Adrenal gland (tissue), 12 donors: ENCODE data around the gene HM13. TPM values are rescaled to one million over a fixed set of nuclear protein-coding genes. Genes with fewer than 3 reads are reported as not detected.
A peak's percentile ranks its signal among the peaks of the same experiment; 100 is the strongest.
"Not testable (repeated sequence)": the region's sequence is repeated elsewhere in the genome, so short reads cannot be mapped to it uniquely, and the experiment has no call there.

Experiments
- DNase-seq, 7 donors: peaks; one replicate each; pipeline ENCODE4 v3.0.0-alpha.2; 2019 to 2020
- H3K27ac ChIP-seq, 5 donors: fragments of 200-600 bp; sonication (generic) in 4 of 5; 1 replicate in 3 of 5; 2 replicates in 2 of 5; pipeline versions ENCODE4 v1.5.1 to v1.8.0; 2016 to 2020; ENCODE audit warnings: mild to moderate bottlenecking in 1 of 5
- H3K27me3 ChIP-seq: fragments of 200-600 bp; 2 replicates; pipeline ENCODE4 v1.8.0; 2021
- H3K36me3 ChIP-seq, 2 donors: fragments of 200-600 bp; replicated peaks in 1 of 2; 1 replicate in 1 of 2; 2 replicates in 1 of 2; pipeline versions ENCODE4 v1.5.1 to v1.8.0; 2018 to 2022
- H3K4me1 ChIP-seq, 2 donors: fragments of 200-600 bp; replicated peaks in 1 of 2; 1 replicate in 1 of 2; 2 replicates in 1 of 2; pipeline versions ENCODE4 v1.5.1 to v1.8.0; 2018 to 2021
- H3K4me3 ChIP-seq, 4 donors: fragments of 200-600 bp; sonication (generic) in 3 of 4; one replicate each; pipeline ENCODE4 v1.5.1; 2016 to 2018
- H3K9me3 ChIP-seq, 3 donors: fragments of 200-600 bp; sonication (generic) in 1 of 3; replicated peaks in 1 of 3; 1 replicate in 2 of 3; 2 replicates in 1 of 3; pipeline versions ENCODE4 v1.5.1 to v1.8.0; 2016 to 2021
- CTCF ChIP-seq, 6 experiments: fragments of 450-650 bp in 4 of 6; fragments of 200-600 bp in 2 of 6; sonication (generic) in 1 of 6; IDR thresholded peaks; 1 replicate in 5 of 6; 2 replicates in 1 of 6; pipeline versions ENCODE4 v1.5.1 to v1.8.0; 2016 to 2021; ENCODE audit warnings: antibody characterized with exemption in 6 of 6, mild to moderate bottlenecking in 2 of 6, moderate library complexity in 1 of 6
- POLR2A ChIP-seq, 2 donors: fragments of 450-650 bp; IDR thresholded peaks; one replicate each; pipeline ENCODE4 v1.6.1; 2017; ENCODE audit warnings: antibody characterized with exemption in 2 of 2, mild to moderate bottlenecking in 2 of 2, moderate library complexity in 1 of 2
- whole genome bisulfite sequencing, 4 donors: extraction: QIAGEN DNeasy Blood & Tissue Kit in 2 of 4; methylation state at CpG; one replicate each; pipeline versions ENCODE4 v1.1.5 to v1.1.7; 2013 to 2017; 5-methylcytosine and 5-hydroxymethylcytosine counted together
- intact Hi-C, 2 donors: fragments of 100-400 bp; cut with DNase I; formaldehyde crosslinking; loops; one replicate each; pipeline versions ENCODE4 v1.14.1 to v1.15.0; 2022 to 2023
- polyA plus RNA-seq, 3 donors: library from polyadenylated mRNA; stranded (reverse); fragments of 200-250 nt in 2 of 3; fragments of 350-450 nt in 1 of 3; fragmentation: Illumina TruSeq in 1 of 3; extraction: RNeasy Lipid Tissue Mini Kit (QIAGEN cat#74804) in 1 of 3; gene quantifications; one replicate each; pipeline ENCODE4 v1.2.3, GENCODE V29; 2013 to 2014
- total RNA-seq, 9 donors: library from RNA; depleted of rRNA in 4 of 9; stranded (reverse); fragments of >200 nt in 4 of 9; fragments of 120-200 nt in 1 of 9; fragmentation: NEBNext Ultra II Directional in 1 of 9; extraction: Animal tissue kit (Norgen Biotek cat#: 25700) in 1 of 9; gene quantifications; one replicate each; pipeline versions ENCODE4 v1.1.0 to v1.2.4, GENCODE V29; 2013 to 2023
- donor health status: healthy with polysubstance abuse.
- donor health status: Bipolar disorder and iron deficiency.
- donor health status: DM: yes; HTN: yes; CAD: no.
- donor health status: DM: no; HTN: no; CAD: no.
- donor health status: DM: no; HTN: no; CAD: no.
- donor health status: DM: yes; HTN: yes; CAD: no.

The HM13 gene
- total and polyA plus RNA-seq, 12 donors = 48.5 to 356 (median 157) TPM

- no peaks in the 10 kb centered on the region for H3K36me3 ChIP-seq
- WGBS, 4 donors = 63 to 74% (median 68%) methylated on average over 9 of the region's 9 CpGs
- no peaks in the 10 kb centered on the region for H3K9me3 ChIP-seq
- H3K4me3 ChIP-seq = peak overlapping the region in 1 of 4 donors; percentile 64
- no peak for DNase-seq
- H3K27ac ChIP-seq = peak overlapping the region in 3 of 5 donors; percentile 10 to 90 (median 81)
- intact Hi-C loops = no loop called here
- H3K27me3 ChIP-seq = no peaks in the 10 kb centered on the region
- TF ChIP-seq CTCF (IDR thresholded peaks at IDR 0.05) = no peak
- TF ChIP-seq POLR2A (IDR thresholded peaks at IDR 0.05) = no peak
- peaks cover 0 to 32% of the 10 kb centered on the region in 2 donors for H3K4me1 ChIP-seq
Measured at GRCh38 chr20:31607640-31608250, 93.5 kb downstream of the HM13 start.

GRCh38 chr20:31608251-31608945 lies 94.2 kb downstream of the HM13 start:
- intact Hi-C loops = no loop called here
- no peak for TF ChIP-seq CTCF (IDR thresholded peaks at IDR 0.05)
- no peak for TF ChIP-seq POLR2A (IDR thresholded peaks at IDR 0.05)
- peak; percentile 41 to 79 (median 49) for DNase-seq
- Histone ChIP-seq H3K4me1 (peaks cover 0 to 35% of the 10 kb centered on the region in 2 donors), H3K27ac (peak overlapping the region in 4 of 5 donors; percentile 10 to 90 (median 52)), H3K36me3 (no peaks in the 10 kb centered on the region), H3K27me3 (no peaks in the 10 kb centered on the region), H3K4me3 (peak overlapping the region in 1 of 4 donors; percentile 64), H3K9me3 (no peaks in the 10 kb centered on the region)
- WGBS, 4 donors = 40 to 54% (median 49%) methylated on average over 21 to 45 of the region's 45 CpGs

GRCh38 chr20:31612271-31612640 lies 98.0 kb downstream of the HM13 start:
- H3K36me3 ChIP-seq, H3K27me3 ChIP-seq, H3K9me3 ChIP-seq, H3K4me3 ChIP-seq, DNase-seq, H3K27ac ChIP-seq: not testable (repeated sequence)
- H3K4me1 ChIP-seq = peaks cover 0 to 13% of the 10 kb centered on the region in 2 donors
- WGBS, 4 donors = 74 to 87% (median 81%) methylated on average over 12 of the region's 12 CpGs
- intact Hi-C loops = loop anchor here (2.0 to 5.0 kb wide), 2 partner anchors 45 to 49 kb away; no protein-coding TSS in a partner anchor

- DNase-seq = no peak
- 84 to 93% (median 89%) methylated on average over 8 of the region's 8 CpGs for WGBS, 4 donors
- Histone ChIP-seq H3K27ac (no peak overlapping the region), H3K27me3 (no peaks in the 10 kb centered on the region), H3K36me3 (no peaks in the 10 kb centered on the region), H3K4me3 (no peak overlapping the region), H3K4me1 (peaks cover 0 to 13% of the 10 kb centered on the region in 2 donors), H3K9me3 (no peaks in the 10 kb centered on the region)
- intact Hi-C loops = no loop called here
- no peak for TF ChIP-seq CTCF (IDR thresholded peaks at IDR 0.05)
- TF ChIP-seq POLR2A (IDR thresholded peaks at IDR 0.05) = no peak
Measured at GRCh38 chr20:31615416-31615815, 101.2 kb downstream of the HM13 start.
